Measurements from ENCODE around the gene LMF2. TPM values are rescaled to one million over a fixed set of nuclear protein-coding genes. Genes with fewer than 3 reads are reported as not detected.

The LMF2 gene
- total and polyA plus RNA-seq, 2 of the 8 experiments (the other 6 are each of a cell fraction or from before 2014, with no cell fraction given), result 34.3 to 62.9 TPM

GRCh38 chr22:50471962-50472361 lies 35.5 kb downstream of the LMF2 start:
- Histone ChIP-seq H3K4me2 (ENCODE audit: insufficient read depth in 1 of 2, low read depth in 2 of 2, low read length in 2 of 2) (no peak overlapping the region), H3K27me3 (replicated peaks in 1 of 4; ENCODE audit: control insufficient read depth in 3 of 4, extremely low read depth in 1 of 4, insufficient read depth in 3 of 4, low read length in 3 of 4) (no peaks in the 10 kb centered on the region; a peak in 1 of 7 replicates), H2BK5ac (ENCODE audit: low read depth, low read length) (no peak overlapping the region), H3K23me2 (ENCODE audit: low read depth, low read length) (peaks cover 8% of the 10 kb centered on the region; the same call in 1 of the 2 replicates), H3K27ac (ENCODE audit: low read depth, low read length) (no peak overlapping the region), H3K23ac (ENCODE audit: insufficient read length) (no peak overlapping the region), H2AK5ac (ENCODE audit: low read depth, low read length) (no peak overlapping the region), H3K9ac (replicated peaks in 1 of 4; ENCODE audit: extremely low read depth in 1 of 4, low read depth in 3 of 4, low read length in 3 of 4) (no peak overlapping the region), H4K20me1 (replicated peaks in 1 of 2; ENCODE audit: control insufficient read depth in 1 of 2, insufficient read depth in 2 of 2, low read length in 2 of 2) (peaks cover 41 to 53% of the 10 kb centered on the region in 2 experiments), H4K5ac (ENCODE audit: insufficient read length, low read depth, low read length) (no peak overlapping the region), H3K4ac (replicated peaks; ENCODE audit: insufficient read length, low read depth, low read length) (no peak overlapping the region), H2AFZ (ENCODE audit: low read length) (no peak overlapping the region), H2BK20ac (ENCODE audit: low read length) (no peak overlapping the region), H4K91ac (replicated peaks; ENCODE audit: insufficient read length, low read length) (no peak overlapping the region), H3K4me3 (ENCODE audit: extremely low read depth in 1 of 4, insufficient read depth in 2 of 4, low read depth in 3 of 4, low read length in 4 of 4) (no peak overlapping the region), H3K79me2 (ENCODE audit: control insufficient read depth in 1 of 2, insufficient read depth in 2 of 2, low read length in 2 of 2) (peaks cover 0 to 59% of the 10 kb centered on the region in 2 experiments; a peak in 3 of 4 replicates), H3K4me1 (replicated peaks in 1 of 4; ENCODE audit: control insufficient read depth in 3 of 4, insufficient read depth in 4 of 4, low read length in 3 of 4) (peaks cover 0 to 29% (median 18%) of the 10 kb centered on the region in 4 experiments; a peak in 6 of 7 replicates), H2BK12ac (ENCODE audit: low read depth, low read length) (no peak overlapping the region), H2BK120ac (replicated peaks; ENCODE audit: low read depth, low read length) (no peak overlapping the region), H4K8ac (ENCODE audit: extremely low read depth, insufficient read depth, low read length) (no peak overlapping the region), H2BK15ac (ENCODE audit: low read length) (no peak overlapping the region), H3K9me3 (ENCODE audit: insufficient read depth in 2 of 2, low read depth in 1 of 2, low read length in 1 of 2) (no peaks in the 10 kb centered on the region), H3K56ac (replicated peaks; ENCODE audit: insufficient read length, low read depth, low read length) (no peak overlapping the region), H3K36me3 (ENCODE audit: control insufficient read depth in 2 of 4, insufficient read depth in 4 of 4, low read length in 3 of 4) (peaks cover 2 to 8% (median 5%) of the 10 kb centered on the region in 4 experiments; a peak in 6 of 8 replicates), H3K79me1 (ENCODE audit: low read depth, low read length) (peaks cover 34% of the 10 kb centered on the region), H3K14ac (ENCODE audit: insufficient read length) (no peak overlapping the region), H3K18ac (ENCODE audit: extremely low read depth, low read length) (no peak overlapping the region)
- POLR2A ChIA-PET (ENCODE audit: partially characterized antibody), result interaction anchor here (1.4 to 2.8 kb wide), 4 partner anchors 11 to 18 kb away, joined by 3 to 6 read pairs (median 4); partner anchors contain the start of gene MIOX
- no peak for DNase-seq (ENCODE audit: low read depth in 1 of 2, low spot score in 2 of 2)
- CTCF ChIA-PET (ENCODE audit: partially characterized antibody), result interaction anchor here (0.6 to 9.1 kb wide), 8 partner anchors 14 to 134 kb away, joined by 3 to 60 read pairs (median 3); no protein-coding TSS in a partner anchor
- TF ChIP-seq RBBP5 (IDR thresholded peaks at IDR 0.05; ENCODE audit: borderline replicate concordance, low read depth, low read length) (no peak), POLR2A (IDR thresholded peaks at IDR 0.05; ENCODE audit: control extremely low read depth in 1 of 2, low read depth in 2 of 2, low read length in 2 of 2) (no peak), GTF2F1 (IDR thresholded peaks at IDR 0.05; ENCODE audit: borderline replicate concordance, low read depth, low read length) (no peak), TAF1 (IDR thresholded peaks at IDR 0.05; ENCODE audit: low read depth, low read length) (no peak), CREB1 (IDR thresholded peaks at IDR 0.05) (no peak), KDM4A (IDR thresholded peaks at IDR 0.05; ENCODE audit: low read depth, low read length, severe bottlenecking) (no peak), SAP30 (IDR thresholded peaks at IDR 0.05; ENCODE audit: insufficient read depth, insufficient replicate concordance, low read length) (no peak)
- TF ChIP-seq, protein P1, sequence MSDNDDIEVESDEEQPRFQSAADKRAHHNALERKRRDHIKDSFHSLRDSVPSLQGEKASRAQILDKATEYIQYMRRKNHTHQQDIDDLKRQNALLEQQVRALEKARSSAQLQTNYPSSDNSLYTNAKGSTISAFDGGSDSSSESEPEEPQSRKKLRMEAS (IDR thresholded peaks at IDR 0.05), result no peak
- no peak for FAIRE-seq
- WGBS, 2 experiments (ENCODE audit: extremely low coverage in 1 of 2, insufficient coverage in 1 of 2, insufficient read length in 1 of 2, insufficient replicate concordance in 2 of 2, low coverage in 1 of 2, low lambda C conversion rate in 2 of 2, missing lambda C conversion rate in 1 of 2), result 89% methylated on average over 4 of the region's 5 CpGs; no CpG with 5 or more reads in 1 of the 2 experiments

All from H1 (cell line).